Measurements from ENCODE around the gene IMPG2.

DNA sequence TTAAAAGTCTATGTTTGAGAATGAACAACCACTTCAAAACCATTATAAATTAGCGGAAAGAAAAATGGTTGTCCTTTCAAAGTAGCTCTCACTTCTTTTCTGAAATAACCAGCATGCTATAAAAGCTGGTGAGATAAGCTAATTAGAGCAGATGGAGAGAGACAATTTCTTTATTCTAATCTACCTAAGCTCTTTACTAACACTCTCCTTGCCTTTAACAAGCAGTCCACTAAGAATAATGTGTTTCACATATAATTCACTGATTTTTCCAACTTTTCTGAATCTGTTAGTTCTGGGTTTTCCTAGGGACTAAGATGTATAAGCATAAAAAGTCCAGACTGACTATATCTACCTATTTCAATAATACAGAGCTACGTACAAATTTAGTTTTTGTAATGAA lies at the start of gene IMPG2:
- TF ChIP-seq CTCF (IDR thresholded peaks at IDR 0.05) (no peak), POLR2A (IDR thresholded peaks at IDR 0.05) (no peak)

Data from lower leg skin (tissue), 3 donors.